CMK (cell line): ENCODE measurements around the gene TP53I13.

Source experiments
- DNase-seq: peaks from one replicate; pipeline ENCODE4 v3.0.0-alpha.2; 2010; ENCODE audit warnings: low read depth

Gene TP53I13

DNA sequence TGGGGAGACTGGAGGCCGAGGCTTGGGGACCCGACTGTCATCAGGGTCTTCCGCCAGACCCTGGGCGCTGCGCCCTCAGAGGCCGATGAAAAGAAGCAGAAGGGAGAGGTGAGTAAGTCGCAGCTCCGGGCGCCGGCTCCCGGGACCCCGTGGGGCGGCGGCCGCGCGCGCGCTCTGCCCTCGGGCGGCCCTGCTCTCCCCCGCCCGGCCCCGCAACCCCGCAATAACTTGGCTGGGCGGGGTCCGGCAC is 1.3 kb upstream of the TP53I13 start:
- no peak for DNase-seq

DNA sequence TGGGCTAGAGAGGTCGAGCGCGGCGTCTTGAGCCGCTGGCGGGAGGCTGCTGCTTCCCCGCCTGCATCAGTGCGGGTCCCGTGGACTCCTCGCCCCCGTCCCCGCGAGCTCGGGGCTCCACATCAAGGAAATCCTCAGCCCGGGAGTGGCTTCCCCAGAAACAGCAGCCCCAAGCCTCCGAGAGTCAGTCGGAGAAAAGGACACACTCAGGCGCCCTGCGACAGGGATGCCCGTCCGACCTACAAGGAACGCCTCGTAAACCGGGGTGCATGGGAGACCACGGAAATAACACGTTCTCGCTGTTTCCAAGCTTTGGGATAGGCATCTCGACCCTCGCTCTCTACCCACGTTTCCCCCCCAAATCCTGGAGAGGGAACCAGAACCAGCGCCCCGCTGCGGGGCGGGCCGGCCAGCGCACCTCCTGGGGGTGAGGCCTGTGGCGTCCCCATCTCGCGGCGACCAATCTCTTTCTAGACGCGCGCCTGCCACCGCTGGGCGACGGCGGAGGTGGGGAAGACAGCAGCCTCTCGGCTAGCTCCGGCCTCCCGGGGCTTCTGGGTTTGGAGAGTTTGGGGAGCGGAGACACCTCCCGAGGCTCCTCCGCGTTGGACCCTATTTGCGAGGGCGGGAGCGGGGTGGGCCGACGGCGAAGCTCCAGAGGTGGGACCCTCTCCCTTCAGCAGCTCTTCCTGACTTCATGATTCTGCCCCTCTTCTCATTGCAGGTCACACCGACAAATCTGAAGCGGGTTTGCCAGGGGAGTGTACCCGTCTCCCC is 759 bp upstream of the TP53I13 start:
- no peak for DNase-seq

DNA sequence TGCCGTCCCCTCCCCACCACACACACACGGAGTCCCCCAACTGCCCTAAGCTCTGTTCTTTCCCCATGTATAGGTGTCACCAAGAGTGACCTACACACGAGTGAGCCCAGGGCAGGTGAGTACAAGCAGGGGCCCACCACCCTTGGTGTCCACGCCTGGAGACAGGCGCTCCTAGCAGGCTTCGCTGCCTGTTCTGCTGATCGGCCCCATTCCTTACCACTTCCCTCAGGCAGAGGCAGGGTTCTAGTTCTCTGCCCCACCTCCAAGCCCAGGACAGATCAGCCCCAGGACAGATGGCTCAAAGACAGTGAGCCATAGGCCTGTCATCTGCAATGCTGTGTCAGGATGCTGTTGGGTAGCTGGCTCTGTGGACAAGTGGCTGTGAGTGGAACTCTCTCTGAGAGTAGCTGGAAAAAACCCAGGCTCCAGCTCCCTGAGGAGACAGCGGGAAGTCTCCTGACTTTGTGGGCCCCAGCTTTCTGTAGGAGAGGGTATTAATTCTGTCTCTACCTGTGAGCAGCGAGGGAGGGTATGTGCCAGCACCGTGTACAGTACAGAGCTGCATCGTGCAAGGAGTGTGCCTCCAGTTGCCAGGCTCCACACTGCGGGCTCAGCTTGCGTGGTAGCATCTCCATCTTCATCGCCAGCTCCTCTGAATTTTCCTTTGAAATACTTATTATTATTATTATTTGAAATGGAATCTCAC is 897 bp downstream of the TP53I13 start:
- no peak for DNase-seq

DNA sequence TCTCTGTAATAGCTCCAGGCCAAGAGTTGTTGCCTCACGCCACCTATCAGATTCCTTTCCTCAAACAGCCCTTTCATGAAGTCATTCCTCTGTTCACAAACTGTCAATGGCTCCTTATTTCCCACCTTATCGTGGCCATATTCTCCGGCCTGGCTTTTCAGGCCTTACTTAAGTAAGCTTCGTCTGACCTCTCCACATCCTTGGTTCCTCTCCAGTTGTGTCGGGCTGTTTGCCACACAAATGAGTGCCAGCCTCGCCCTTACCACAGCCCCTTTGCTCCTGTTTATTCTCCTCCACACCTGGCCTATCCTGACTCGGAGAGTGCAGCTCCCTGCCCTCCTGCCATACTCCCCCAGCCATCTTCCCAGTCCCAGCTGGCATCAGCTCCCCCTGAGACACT is 2.0 kb downstream of the TP53I13 start:
- DNase-seq = no peak

DNA sequence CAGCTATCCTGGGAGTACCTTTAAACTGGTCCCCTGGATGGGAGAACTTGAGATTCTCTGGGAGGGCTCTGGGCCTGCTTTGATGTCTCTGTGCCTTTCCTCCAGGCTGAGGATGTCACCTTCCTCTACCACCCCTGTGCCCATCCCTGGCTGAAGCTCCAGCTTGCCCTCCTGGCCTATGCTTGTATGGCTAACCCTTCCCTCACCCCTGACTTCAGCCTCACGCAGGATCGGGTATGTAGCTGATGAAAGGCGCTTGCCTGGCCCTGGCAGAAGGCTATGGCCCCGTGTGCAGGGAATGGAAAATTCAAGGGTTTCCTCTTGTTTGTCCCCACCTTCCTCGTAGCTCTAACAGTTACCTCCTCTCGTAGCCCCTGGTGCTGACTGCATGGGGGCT is 3.0 kb downstream of the TP53I13 start:
- no peak for DNase-seq

DNA sequence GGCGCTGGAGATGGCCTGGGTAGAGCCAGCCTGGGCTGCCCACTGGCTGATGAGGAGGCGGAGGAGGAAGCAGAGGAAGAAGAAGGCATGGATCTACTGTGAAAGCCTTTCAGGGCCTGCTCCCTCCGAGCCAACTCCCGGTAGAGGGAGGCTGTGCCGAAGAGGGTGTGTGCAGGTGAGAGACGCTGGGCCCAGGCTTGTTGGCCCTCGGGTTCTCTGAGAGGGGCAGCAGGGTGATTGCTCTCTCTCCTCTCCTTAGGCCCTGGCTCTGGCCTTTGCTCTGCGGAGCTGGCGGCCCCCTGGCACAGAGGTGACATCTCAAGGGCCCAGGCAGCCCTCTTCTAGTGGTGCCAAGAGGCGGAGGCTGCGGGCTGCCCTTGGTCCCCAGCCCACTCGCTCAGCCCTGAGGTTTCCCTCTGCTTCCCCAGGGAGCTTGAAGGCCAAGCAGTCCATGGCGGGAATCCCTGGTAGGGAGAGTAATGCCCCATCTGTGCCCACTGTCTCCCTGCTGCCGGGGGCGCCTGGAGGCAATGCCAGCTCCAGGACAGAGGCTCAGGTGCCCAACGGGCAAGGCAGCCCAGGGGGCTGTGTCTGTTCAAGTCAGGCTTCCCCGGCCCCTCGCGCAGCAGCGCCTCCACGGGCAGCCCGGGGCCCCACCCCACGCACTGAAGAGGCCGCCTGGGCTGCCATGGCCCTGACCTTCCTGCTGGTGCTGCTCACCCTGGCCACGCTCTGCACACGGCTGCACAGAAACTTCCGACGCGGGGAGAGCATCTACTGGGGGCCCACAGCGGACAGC is 3.6 kb downstream of the TP53I13 start:
- DNase-seq = no peak

DNA sequence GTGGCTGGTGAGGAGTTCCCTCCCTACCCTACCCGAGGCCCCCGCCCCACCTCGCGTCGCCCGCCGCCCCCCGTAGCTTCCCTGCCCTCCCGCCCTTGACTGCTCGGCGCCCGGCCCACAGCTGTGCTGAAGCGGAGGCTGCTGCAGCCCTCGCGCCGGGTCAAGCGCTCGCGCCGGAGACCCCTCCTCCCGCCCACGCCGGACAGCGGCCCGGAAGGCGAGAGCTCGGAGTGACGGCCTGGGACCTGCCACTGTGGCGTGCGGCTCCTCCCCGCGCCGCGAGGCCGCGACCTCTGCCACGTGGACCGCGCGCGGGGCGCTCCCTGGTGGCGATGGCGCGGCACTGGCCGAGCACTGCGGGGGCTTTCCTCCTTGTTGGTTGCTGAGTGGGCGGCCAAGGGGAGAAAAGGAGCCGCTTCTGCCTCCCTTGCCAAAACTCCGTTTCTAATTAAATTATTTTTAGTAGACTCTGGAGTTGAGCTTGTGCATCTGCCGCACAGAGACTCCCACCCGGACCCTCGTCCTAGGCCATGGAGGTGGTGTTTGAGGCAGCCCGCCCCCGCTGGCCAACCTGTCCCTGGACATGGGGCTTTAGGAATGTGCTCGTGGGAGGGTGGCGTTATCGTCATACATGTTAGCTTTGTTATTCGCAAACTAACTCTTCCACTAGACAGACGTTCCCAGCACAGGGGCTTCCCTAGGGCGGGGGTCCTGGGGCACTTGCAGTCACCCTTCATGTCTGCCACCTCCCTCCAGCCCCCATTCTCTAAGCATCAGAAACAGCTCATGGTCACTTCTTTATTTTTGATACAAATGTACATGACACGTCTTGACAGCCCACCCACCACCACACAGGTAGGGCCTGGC is 4.4 kb downstream of the TP53I13 start:
- DNase-seq = no peak

DNA sequence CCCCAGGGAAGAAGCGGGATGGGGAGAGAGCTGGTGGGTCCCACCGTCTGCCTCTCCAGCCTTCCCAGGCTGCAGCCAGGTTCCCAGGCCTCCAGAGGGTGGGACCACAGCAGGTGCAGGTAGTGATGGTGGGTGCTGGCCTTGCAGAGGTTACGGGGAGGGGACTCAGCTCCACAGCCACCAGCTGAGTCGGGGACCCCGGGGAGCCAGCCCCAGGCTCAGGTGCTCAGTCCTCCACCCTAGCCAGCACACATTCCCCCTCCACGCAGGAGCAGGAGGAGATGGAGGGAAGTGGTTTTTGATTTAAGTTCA is 5.0 kb downstream of the TP53I13 start:
- DNase-seq = no peak

DNA sequence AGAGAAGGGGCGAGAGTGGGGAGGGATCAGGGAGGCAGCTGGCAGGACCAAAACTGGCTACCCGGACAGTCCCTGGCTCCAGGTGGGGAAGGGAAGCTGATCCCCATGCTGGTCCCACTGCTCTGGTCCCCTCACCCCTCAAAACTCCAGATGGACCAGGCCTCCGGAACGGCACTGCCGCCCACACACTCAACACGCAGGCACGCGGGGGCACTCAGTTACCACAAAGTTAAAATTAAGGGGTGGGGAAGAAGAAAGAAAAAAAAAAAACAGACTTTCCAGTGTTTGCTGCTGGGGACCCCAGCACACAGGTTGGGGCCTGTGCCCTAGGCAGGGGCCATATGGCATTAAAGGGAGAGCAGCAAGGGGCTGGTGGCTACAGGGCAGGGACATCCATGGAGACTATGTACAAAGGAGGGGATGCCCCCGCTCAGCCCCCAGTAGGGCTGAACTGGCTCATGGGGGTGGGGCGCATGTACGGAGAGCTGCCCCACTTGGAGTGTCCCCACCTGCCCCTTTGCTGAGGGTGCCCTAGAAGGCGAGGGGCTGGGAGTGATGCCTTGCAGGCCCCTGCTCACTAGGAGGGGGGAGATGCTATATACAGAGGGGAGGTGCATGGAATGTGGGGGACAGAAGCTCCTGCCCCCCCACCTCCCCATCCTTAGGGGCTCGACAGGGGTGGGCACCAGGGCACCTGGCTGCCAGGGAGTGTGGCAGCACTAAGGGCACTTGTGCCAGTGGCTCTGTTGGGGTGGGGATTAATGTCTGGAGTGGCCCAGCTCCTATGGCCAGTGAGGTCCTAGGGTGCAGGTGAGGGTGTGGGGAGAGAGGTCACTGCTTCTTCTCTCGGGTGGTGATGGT is 5.6 kb downstream of the TP53I13 start:
- DNase-seq = no peak

DNA sequence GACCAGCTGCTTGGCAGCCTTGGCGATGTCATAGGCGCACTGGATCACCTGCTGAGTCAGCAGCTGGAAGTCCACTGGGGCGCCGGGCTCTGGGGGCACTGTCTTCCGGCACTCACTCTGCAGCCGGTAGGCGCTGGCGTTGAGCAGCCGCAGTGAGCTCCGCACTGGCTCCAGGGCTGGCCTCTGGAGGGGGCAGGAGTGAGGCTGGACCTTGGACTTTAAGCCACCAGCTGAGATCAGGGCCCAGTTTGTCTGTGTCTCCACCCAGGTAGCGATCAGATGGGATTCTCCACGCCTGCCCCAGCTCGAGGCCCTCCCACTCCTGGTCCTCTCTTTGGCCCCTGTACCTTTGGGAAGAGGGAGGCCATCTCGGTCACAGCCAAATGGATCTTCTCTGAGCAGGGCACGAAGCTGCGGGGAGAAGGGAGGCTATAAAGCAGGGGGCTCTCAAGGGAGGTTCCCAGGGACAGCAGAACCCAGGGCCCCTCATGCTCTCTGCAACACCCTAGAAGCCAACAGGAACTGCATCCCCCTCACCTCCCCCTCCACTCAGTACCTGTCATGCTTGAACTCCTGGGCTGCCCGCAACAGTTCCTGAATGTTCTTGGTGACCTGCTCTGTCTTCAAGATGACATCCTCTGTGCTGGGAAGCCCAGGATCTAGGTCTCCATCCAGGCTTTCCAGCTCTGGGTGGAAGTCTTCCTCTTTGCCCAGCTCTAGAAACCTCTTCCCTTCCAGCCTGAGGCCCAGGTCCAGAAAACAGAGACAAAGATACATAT is 6.4 kb downstream of the TP53I13 start:
- no peak for DNase-seq

DNA sequence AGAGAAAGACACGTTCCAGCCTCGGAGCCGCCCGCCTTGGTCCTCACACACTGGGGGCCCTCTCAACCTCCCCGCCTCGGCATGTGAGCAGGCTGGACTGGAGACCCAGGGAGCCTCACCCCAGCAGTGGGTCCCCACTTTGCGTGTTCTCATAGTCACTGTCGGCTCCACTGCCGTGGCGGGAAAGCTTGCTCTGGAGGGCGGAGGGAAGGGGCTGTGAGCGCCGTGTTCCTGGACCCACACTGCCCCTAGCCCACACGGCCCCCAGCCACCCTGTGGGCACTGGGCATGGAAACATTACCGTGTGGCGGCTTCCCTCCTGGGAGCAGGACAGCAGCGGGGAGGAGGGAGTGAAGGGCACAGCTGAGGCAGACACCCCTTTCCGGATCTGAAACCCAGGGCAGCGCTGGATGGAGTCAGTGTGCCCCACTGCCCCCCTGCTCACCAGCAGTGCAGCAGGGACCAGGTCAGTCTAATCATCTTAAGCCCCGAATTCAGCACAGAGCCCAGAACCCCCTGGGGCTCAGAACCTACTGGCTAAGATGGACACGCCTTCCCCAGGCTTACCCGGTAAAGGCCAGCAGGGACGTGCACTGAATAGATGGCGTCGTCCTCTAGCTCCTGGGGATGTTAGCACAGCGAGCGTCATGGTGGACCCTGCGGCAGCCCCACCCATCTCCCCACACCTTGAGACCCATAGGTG is 7.2 kb downstream of the TP53I13 start:
- DNase-seq = no peak

DNA sequence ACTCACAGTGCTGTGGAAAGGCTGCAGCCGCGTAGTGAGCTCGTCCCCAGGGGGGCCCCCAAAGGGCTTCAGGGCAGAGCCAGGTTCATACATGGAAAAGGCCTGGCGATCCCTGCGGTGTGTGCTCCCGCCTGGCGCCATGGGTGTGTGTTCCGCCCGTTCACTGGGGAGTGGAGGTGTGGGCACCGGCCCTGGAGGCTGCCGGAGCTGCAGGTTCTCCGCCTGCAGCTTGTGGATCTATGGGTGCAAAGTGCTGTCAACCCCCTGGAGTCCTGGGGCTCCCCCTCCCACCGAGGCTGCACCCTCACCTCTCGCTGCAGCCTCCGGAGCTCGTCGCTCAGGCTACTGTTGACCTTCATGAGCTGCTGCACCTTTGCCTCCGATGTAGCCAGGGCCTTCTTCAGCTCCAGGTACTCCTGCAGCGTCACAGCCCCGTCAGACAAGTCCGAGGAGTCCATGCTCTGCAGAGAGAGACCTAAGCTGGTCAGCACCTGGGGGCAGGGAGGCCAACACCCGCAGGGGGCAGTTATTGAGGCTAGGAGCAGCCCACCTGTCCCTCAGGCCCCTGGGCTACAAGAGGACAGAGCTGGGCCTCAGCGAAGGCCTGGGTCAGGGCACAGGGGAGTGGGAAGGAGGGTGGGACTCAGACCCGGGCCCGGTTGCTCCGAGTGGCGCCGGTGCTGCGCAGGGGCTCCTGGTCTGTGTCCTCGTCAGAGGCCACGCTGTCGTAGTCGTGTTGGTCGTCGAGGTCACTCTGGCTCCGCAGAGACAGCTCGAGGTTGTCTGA is 7.9 kb downstream of the TP53I13 start:
- DNase-seq = no peak

DNA sequence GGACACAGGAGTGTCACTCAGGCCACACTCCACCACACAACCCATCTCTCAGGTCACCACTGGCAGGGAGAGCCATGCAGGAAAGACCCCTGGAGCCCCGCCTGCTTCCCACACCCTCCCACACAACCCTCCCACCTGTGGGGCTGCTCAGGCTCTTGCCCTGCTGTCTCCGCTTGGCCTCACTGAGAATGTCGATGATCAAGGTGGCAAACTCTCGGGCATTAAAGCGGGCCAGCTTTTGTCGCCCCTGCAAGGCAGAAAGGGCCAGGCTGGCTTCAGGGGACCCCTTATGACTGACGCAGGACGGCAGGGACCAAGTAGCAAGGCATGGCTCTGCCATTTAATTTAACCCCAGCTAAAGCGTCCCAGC is 8.5 kb downstream of the TP53I13 start:
- no peak for DNase-seq

DNA sequence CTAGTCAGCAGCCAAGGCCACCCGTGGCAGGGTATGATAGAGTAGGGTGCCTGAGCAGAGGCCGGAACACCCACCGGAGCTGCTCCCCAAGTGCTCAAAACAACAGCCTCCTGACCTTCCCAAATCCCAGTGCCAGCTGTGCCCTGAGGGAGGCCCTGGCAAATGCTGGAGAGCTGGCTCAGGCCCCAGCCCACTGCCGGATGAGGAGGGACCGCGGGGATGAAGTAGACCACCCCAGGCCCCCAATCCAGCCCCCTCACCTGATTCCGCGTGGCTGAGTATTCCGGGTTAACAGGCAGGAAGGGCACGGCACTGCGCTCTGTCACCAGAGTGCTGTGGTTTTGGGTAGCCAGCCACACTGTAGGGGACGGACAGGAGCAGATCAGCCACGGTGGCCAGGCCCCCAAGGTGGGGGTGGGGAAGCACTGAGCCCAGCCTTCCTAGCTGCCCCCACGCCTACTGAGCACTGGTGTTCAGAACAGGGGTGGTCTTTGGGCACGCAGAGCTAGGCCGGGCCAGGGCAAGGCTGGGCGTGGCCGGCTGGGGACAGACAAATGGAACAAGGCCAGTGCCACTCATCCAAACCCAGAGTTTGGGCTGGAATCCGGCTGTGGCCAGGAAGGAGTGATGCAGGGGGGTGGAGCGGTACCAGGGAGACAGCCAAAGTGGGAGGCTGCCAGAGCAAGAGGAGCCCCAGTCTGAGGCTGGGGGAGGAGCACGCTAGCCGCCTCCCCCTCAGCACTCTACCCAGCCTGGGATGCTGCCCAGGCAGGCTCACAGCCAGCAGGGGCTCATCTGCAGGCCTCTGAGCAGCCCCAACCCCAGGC is 9.1 kb downstream of the TP53I13 start:
- DNase-seq = no peak

DNA sequence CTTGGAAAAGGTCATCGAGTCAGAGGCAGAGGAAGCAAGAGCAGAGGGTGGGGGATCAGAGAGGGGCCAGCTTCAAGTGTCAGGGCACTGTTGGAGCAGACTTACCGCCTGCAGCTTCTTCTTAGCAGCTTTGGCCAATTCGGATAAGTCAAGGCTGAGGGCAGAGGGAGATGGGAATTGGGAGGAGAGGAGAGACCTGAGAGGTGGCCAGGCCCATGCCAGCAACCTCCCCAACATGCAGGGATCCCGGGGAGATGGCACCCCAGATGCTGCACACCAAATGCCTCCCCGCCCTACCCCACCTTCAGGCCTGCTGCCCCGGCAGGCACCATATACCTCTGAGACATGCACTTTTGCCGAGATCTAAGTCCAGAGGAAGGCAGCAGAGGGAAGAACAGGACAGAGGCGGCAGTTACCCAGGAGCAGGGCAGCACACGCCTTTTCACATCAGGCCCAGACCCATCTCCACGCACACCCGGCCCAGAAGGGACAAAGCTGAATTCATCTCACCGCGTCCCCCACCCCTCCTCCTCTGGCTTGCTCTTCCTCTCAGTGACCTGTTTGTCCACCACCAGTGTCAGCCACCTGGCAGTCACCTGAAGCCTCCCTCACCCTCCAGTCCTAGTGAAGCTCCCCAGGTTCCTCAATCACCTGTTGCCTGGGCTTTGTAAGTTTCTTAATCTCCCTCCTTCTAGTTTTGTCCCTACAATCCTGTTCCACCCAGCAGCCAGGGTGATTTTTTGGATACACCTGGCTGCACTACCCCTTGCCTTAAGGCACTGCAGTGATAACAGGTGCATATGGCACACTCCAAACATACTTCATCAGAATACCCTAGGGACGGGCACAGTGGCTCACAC is 10.4 kb downstream of the TP53I13 start:
- no peak for DNase-seq

DNA sequence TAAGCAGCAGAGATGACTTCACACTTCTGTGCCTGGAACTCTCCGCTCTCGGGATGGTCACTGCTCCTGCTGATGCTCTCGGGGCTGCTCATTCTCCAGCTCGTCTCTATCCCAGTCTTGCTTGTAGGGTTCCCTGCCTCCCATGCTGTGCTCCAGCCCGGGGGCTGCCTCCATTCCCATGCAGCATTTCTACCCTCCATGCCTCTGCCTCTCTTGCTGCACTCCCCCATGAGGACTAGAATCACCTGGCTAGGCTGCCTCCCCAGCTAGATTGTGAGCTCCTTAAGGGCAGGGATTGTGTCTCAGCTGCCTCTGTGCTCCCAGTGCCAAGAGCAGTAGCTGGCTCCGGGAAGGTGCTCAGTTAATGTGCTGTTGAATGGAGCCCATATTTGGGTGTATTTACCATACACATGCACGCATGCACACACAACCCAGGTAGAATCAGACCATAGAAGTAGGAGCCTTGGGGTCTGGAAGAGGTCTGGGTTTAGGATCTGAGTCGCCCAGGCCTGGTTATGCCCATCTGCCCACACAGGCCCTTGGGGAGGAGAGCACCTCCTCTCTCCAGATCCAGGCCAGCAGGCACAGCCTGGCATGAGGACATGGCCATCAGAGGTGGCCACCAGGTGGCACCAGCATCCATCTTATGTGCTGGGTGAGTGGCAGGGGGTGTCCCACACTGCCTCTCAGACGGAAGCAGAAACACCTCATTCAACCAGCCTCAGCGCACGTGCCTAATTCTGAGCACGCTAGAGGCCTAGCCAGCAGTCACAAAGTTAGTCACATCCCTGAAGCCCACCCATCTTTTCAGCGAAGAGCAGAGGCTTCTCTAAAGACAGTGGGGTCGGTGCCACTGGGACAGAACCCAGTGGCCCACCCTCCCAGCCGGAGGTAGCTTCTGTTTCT is 11.6 kb downstream of the TP53I13 start:
- DNase-seq = no peak
